GM21390 (cell line): ENCODE measurements around the gene TTC39A.

Experiments used
- ATAC-seq: cut with Tn5 transposase; IDR thresholded peaks from one replicate; pipeline ENCODE4 v1.9.1; 2021; ENCODE audit not compliant: unreplicated experiment

The TTC39A gene

DNA sequence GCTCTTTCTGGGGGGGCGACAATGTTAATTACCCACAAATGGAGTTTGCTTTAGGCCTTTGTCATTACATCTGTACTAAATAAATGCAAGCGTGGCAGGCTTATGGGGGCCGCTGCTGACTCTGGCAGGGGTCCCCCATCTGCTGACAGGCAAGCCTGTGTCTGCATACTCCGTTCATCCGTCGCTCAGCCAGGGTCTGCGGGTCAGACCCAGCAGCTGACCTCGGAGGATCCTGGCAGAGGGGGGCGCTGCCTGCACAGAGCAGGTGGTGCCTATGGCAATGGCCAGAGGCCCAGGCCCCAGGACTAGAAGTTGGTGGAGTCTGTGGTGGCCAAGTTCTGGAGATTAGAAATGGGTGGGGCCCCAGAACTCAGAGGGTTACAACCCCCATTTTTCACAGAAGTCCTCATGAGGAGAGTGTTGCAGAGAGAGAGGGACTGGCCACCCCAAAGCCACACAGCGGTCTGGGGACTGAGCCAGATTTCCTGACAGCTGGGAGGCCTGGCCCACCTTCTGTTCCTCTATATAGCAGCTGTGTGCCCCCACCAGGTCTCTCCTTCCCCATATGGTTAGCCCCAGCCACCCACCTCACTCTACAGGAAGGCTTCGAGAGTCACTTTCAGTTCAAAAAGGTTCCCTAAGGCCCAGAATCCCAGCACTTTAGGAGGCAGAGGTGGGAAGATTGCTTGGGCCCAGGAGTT is 31.0 kb downstream of the TTC39A start:
- ATAC-seq, result no peak

GRCh38 chr1:51298322-51298705 is 32.0 kb downstream of the TTC39A start:
- ATAC-seq, result no peak

GRCh38 chr1:51297401-51298321 is 32.7 kb downstream of the TTC39A start:
- ATAC-seq, result no peak

DNA sequence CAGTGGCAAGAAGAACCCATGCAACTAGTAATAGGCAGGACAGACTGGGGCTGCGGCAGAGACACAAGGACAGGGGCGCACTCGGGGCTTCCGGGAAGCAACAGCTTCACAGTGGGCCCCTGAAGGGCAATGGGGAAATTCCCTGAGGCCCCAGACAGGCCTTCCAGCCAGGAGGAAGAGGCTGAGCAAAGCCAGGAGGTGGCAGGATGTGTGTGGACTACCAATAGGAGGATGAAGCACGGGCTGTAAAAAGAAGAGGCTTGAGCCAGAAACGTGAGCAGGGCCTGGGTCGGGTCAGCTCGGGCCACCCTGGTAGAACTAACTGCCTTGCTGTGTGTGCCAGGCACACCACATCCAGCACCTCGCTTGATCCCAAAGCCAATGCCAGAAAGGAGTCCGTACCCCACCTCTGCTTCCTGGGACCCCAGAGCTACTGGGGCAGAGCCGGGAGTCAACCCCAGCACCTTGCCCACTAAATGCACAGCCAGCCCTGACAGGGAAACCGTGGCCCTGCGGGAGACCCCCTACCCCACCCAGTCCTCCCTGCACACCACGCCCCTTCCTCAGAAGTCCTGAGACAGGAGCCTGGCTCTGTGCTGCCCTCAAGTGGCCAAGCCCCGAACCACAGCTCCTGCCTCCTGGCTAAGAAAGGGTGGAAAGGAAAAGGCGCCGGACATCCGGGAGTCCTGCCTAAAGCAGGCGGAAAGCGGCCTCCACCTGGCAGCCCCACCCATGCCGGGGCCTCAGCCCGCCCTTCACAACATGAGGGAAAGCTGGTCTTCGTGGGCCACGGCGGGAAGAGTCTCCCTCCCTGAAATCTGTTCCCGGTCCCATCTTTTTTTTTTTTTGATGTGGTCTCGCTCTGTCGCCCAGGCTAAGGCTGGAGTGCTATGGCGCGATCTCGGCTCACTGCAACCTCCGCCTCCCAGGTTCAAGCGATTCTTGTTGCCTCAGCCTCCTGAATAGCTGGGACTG is 33.7 kb downstream of the TTC39A start:
- ATAC-seq, result peak; percentile 61

DNA sequence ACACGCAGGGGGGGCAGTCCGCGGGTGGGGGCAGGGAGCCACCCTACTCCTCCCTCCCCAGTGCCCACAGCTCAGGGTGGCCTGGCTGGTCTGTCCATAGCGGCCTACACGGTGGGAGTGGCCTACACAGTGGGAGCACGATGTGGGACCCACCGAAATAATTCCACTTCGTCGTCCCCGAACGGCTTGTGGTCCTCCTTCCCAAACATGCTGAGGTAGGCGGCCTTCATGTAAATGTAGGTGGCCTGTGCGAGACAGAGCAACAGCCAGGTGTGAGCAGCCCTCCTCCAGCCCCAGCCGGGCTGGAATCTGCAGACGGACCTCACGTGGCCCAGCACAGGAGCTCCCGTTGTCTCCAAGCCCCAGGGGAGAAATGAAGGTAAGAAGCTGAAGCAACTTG is 34.4 kb downstream of the TTC39A start:
- ATAC-seq, result no peak

- no peak for ATAC-seq
Observed at GRCh38 chr1:51294566-51295184, 35.7 kb downstream of the TTC39A start.

DNA sequence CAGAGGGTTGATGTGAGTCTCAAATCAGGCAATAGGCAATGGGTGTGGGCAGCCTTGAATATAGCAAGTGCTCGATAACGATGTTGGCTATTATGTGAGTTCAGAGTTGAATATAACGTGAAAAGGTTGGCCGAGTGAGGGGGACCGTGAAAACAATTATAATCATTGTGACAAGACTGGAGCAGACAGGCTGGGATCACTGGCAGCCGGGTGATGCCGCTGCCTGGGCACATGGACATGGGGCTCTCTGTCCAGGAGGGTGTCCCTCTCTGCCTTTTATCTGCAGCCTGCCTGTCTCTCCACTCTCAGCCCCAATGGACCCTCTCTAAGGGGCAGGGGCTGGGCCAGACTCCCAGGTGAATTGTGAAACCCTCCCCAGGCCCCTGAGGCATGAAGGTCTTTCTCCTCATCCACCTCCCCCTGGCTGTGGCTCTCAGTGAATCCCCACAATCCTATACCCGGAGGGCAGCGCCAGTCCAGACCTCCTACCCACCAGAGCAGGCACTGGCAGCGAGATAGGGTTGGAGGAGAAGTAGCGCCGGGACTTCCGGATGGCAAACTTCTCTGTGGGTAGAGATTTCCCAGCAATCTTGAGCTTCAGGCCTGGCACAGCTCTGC is 36.4 kb downstream of the TTC39A start:
- no peak for ATAC-seq

DNA sequence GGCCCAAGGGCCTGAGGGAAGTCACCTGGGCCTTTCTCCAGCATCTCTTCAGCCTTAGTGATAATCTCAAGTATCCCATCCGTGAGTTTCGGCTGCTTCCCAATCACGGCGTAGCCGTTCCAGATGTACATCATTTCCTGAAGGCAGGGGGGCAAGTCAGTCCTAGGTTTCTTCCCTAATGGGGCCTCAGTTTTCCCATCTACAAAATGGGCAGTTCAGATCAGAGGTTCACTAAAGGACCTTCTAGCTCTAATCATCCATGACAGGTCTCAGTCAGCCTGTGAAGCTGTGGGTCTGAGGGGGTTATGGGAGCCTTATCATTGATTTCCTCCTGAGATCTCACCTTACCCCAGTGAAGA is 39.9 kb downstream of the TTC39A start:
- ATAC-seq, result no peak

DNA sequence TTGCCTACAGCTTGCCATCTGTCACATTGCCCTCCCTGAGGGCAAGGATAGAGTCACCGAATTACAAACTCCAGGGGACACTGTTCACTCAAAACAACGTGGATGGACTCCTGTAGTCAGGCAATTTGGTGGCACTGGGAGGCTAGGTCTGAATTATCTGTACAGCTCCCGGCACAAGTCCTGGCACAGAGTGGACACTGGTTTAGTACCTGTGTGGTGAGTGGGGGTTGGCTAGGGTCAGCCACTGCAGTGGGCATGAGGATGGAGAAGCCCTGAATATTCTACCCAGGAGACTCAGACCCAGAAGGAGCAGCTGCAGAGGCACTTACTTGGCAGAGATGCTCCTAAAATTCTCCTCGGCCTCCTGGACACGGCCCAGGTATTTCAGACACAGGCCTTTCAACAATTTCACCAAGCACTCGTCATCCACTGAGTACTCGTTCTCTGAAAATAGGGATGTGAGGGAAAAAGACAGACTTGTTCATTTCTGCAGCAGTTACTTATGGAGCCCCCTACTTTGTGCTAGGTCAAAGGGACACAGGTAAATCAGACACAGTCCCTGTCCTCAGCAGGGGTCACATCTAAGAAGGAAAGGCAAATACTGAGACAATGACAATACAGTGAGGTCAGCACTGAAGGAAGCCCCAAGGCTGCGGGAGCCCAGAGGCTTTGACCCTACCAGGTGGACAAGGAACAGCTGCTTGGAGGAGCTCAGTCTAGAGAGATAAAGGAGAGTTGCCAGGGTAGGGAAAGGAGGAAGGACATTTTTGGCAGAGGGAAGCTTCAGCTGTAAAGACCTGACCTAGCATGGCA is 40.5 kb downstream of the TTC39A start:
- ATAC-seq, result no peak

- ATAC-seq, result no peak
Observed at GRCh38 chr1:51288578-51288977, 41.8 kb downstream of the TTC39A start.

DNA sequence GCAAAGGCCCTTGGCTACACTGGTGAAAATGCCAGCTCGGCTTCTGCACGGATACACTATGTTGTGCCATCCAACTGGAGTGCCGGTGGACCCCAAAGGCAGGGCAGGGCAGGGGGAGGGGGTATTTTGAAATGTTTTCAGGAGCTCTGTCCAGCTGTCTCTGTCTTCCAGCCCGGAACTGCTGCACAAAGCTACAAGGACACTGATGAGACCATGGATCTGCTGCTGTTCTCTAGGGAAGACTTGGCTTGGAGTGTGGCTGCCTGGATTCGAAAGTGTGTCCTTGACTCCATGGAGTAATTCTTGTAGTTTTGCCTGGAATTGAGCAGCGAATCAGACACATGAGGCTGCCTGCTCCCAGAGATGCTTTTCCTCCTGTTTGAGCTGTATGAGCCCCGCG is 42.4 kb downstream of the TTC39A start:
- no peak for ATAC-seq

- peak; percentile 95 for ATAC-seq
Observed at GRCh38 chr1:51285055-51285454, 45.3 kb downstream of the TTC39A start.

GRCh38 chr1:51284487-51284954 is 45.8 kb downstream of the TTC39A start:
- ATAC-seq, result peak; percentile 44

GRCh38 chr1:51283979-51284378 is 46.4 kb downstream of the TTC39A start:
- no peak for ATAC-seq

GRCh38 chr1:51282605-51283004 is 47.8 kb downstream of the TTC39A start:
- no peak for ATAC-seq

- no peak for ATAC-seq
Observed at GRCh38 chr1:51281807-51282206, 48.6 kb downstream of the TTC39A start.

DNA sequence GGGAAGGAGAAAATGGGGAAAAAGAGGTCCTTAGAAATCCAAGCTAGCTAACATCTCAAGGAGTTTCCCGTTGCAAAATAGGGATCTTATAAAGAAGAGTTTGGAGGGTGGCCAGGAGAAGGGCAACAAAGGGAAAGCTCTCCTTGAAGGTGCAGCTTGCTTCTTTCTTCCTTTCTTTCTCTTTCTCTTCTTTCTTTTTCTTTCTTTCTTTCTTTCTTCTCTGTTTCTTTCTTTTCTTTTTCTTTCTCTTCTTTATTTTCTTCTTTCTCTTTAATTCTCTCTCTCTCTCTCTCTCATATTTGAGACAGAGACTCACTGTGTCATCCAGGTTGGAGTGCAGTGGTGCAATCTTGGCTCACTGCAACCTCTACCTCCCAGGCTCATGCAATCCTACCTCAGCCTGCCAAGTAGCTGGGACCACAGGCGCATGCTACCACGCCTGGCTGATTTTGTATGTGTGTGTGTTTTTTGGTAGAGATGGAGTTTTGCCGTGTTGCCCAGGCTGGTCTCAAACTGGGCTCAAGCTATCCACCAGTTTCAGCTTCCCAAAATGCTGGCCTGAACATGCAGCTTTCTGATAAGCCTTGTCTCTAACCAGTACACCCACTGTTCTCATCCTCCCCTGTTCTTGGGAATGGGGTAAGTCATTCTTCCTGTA is 49.9 kb downstream of the TTC39A start:
- ATAC-seq, result no peak

DNA sequence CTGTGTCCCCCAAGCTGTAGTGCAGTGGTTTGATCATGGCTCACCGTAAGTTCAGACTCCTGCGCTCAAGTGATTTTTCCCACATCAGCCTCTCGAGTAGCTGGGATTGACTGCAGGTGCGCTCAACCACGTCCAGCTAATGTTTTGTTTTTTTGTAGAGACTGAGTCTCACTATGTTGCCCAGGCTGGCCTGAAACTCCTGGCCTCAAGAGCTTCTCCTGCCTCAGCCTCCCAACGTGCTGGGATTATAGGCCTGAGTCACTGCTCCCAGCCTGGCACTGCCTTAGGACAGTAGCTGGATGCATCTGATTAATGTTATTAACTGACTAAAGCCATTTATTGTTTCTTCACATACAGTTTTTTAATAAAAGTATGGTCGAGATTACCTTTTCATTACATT is 54.1 kb downstream of the TTC39A start:
- no peak for ATAC-seq

DNA sequence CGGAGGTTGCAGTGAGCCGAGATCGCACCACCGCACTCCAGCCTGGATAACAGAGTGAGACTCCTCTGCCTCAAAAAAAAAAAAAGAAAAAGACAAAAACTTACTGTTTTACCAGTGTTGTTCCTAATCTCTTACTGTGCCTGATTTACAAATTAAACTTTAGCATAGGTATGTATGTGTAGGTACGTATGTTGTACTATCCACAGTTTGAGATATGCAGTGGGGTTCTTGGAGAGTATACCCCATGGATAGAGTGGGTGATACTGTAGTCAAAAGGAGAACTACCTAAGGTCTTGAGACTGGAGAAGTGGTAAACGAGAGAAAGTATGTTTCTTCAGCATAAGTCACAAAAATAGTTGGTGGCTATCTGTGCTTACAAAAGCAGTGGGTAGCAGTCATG is 55.7 kb downstream of the TTC39A start:
- no peak for ATAC-seq
